Gastroesophageal sphincter (tissue), 3 donors: ENCODE data around the gene STK16.

Source experiments
- POLR2A ChIP-seq, 2 donors: fragments of 450-650 bp; IDR thresholded peaks; one replicate each; pipeline ENCODE4 v1.6.1; 2017; ENCODE audit warnings: antibody characterized with exemption in 2 of 2, mild to moderate bottlenecking in 2 of 2, moderate library complexity in 1 of 2
- POLR2AphosphoS5 ChIP-seq: sonication (generic); formaldehyde crosslinking; IDR thresholded peaks from one replicate; pipeline ENCODE4 v1.6.1; 2017; ENCODE audit warnings: antibody characterized with exemption
- TF ChIP-seq, protein P1 (sequence below), 4 experiments: fragments of 200-600 bp in 2 of 4; fragments of 450-650 bp in 2 of 4; sonication (generic) in 1 of 4; IDR thresholded peaks; one replicate each; pipeline ENCODE4 v1.5.1; 2017 to 2019; ENCODE audit warnings: antibody characterized with exemption in 4 of 4, mild to moderate bottlenecking in 2 of 4, moderate library complexity in 2 of 4

DNA sequence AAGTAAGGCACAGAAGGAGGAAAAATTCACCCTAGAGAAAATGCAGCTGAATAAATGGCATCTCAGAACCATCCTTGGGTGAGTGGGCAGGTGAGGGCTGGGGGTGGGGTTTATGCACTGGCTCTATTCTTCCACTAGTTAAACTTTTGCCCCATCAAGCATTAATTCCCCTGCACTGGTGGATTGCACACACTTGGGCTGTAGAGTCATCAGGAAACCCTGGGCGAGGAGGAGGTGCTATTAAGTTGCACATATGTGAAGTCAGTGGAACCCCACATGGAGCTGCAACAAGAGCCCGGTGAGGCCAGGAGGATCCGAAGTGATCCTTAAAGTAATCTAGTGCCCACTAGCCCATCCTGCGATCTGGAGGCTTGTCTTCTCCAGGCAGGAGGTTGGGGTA lies 27.1 kb downstream of the STK16 start:
- TF ChIP-seq POLR2A (IDR thresholded peaks at IDR 0.05) (no peak), POLR2AphosphoS5 (no peak)
- TF ChIP-seq, protein P1, sequence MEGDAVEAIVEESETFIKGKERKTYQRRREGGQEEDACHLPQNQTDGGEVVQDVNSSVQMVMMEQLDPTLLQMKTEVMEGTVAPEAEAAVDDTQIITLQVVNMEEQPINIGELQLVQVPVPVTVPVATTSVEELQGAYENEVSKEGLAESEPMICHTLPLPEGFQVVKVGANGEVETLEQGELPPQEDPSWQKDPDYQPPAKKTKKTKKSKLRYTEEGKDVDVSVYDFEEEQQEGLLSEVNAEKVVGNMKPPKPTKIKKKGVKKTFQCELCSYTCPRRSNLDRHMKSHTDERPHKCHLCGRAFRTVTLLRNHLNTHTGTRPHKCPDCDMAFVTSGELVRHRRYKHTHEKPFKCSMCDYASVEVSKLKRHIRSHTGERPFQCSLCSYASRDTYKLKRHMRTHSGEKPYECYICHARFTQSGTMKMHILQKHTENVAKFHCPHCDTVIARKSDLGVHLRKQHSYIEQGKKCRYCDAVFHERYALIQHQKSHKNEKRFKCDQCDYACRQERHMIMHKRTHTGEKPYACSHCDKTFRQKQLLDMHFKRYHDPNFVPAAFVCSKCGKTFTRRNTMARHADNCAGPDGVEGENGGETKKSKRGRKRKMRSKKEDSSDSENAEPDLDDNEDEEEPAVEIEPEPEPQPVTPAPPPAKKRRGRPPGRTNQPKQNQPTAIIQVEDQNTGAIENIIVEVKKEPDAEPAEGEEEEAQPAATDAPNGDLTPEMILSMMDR (IDR thresholded peaks at IDR 0.05) = no peak
